IMR-90 (cell line): ENCODE data around the gene GALNT13. TPM values are rescaled to one million over a fixed set of nuclear protein-coding genes. Genes with fewer than 3 reads are reported as not detected.

Source experiments
- ATAC-seq: fragments of 200-7000 bp; cut with Tn5 transposase; 2 replicates; pipeline ENCODE4 v1.9.1; 2020; ENCODE audit warnings: low read depth, mild to moderate bottlenecking, moderate library complexity
- BruUV-seq: library from RNA; stranded (reverse); fragments of 400-500 nt; replicated peaks from 2 replicates; lab custom pipeline; 2021; lab: Mats Ljungman, UMichigan
- CTCF ChIA-PET: fragments of 300-600 bp; formaldehyde crosslinking; extraction: SDS; loops from one replicate; lab custom pipeline; 2021; ENCODE audit warnings: antibody characterized with exemption; lab: Yijun Ruan, JAX
- POLR2A ChIA-PET: fragments of 300-600 bp; sonication (Branson Sonifier 250); formaldehyde crosslinking; loops from one replicate; lab custom pipeline; 2022; ENCODE audit warnings: antibody characterized with exemption; ENCODE audit not compliant: unreplicated experiment; lab: Charles Lee
- DNase-seq: peaks from one replicate; pipeline ENCODE4 v3.0.0; 2013
- H2AFZ ChIP-seq: replicated peaks from 2 replicates; pipeline ENCODE3; 2013; ENCODE audit warnings: low read length, mild to moderate bottlenecking; ENCODE audit not compliant: poor library complexity
- H2AK5ac ChIP-seq: 2 replicates; pipeline ENCODE4 v1.6.1; 2013; ENCODE audit warnings: low read depth, low read length, inconsistent platforms
- H2AK9ac ChIP-seq: replicated peaks from 2 replicates; pipeline ENCODE3; 2013; ENCODE audit warnings: mild to moderate bottlenecking, low read depth, low read length, moderate library complexity; ENCODE audit not compliant: poor library complexity
- H2BK120ac ChIP-seq: 2 replicates; pipeline ENCODE4 v1.6.1; 2013; ENCODE audit warnings: low read depth, low read length, inconsistent platforms
- H2BK15ac ChIP-seq: 3 replicates; pipeline ENCODE4 v1.6.1; 2013; ENCODE audit warnings: low read depth, low read length, inconsistent platforms
- H2BK20ac ChIP-seq: 2 replicates; pipeline ENCODE4 v1.6.1; 2013; ENCODE audit warnings: low read depth, mild to moderate bottlenecking, inconsistent platforms, low read length, moderate library complexity
- H2BK5ac ChIP-seq: 2 replicates; pipeline ENCODE4 v1.6.1; 2013; ENCODE audit warnings: mild to moderate bottlenecking, low read depth, low read length, inconsistent platforms; ENCODE audit not compliant: poor library complexity, severe bottlenecking
- H3K14ac ChIP-seq: replicated peaks from 2 replicates; pipeline ENCODE4 v1.6.1; 2013; ENCODE audit warnings: low read depth, low read length, inconsistent platforms
- H3K18ac ChIP-seq: 2 replicates; pipeline ENCODE4 v1.6.1; 2013; ENCODE audit warnings: low read depth, low read length, control low read depth
- H3K23ac ChIP-seq: 2 replicates; pipeline ENCODE4 v1.6.1; 2013; ENCODE audit warnings: low read depth, low read length, inconsistent platforms
- H3K27ac ChIP-seq: 2 replicates; pipeline ENCODE4 v1.5.1; 2013; ENCODE audit warnings: mild to moderate bottlenecking, control low read depth, low read length; ENCODE audit not compliant: insufficient read depth
- H3K27me3 ChIP-seq: 2 replicates; pipeline ENCODE4 v1.6.1; 2013; ENCODE audit warnings: low read length; ENCODE audit not compliant: control insufficient read depth, insufficient read depth
- H3K36me3 ChIP-seq: 2 replicates; pipeline ENCODE4 v1.6.1; 2013; ENCODE audit warnings: low read length, mixed read lengths; ENCODE audit not compliant: control insufficient read depth, insufficient read depth
- H3K4ac ChIP-seq: 2 replicates; pipeline ENCODE4 v1.6.1; 2013; ENCODE audit warnings: low read depth, low read length, inconsistent platforms
- H3K4me1 ChIP-seq: 2 replicates; pipeline ENCODE4 v1.6.1; 2013; ENCODE audit warnings: low read length, mixed read lengths; ENCODE audit not compliant: control insufficient read depth, insufficient read depth
- H3K4me2 ChIP-seq: 2 replicates; pipeline ENCODE4 v1.6.1; 2013; ENCODE audit warnings: low read depth, mild to moderate bottlenecking, control low read depth, low read length, moderate library complexity
- H3K4me3 ChIP-seq: 2 replicates; pipeline ENCODE4 v1.5.1; 2013; ENCODE audit warnings: low read depth, mild to moderate bottlenecking, control low read depth, low read length, moderate library complexity; ENCODE audit not compliant: insufficient read depth
- H3K56ac ChIP-seq: 2 replicates; pipeline ENCODE4 v1.6.1; 2013; ENCODE audit warnings: low read length, inconsistent platforms; ENCODE audit not compliant: insufficient read depth; ENCODE audit errors: extremely low read depth
- H3K79me1 ChIP-seq, 2 experiments: 2 replicates each; pipeline ENCODE4 v1.6.1; 2013; ENCODE audit warnings: low read length in 2 of 2, inconsistent platforms in 1 of 2, low read depth in 1 of 2
- H3K9ac ChIP-seq: 2 replicates; pipeline ENCODE4 v1.6.1; 2013; ENCODE audit warnings: low read depth, low read length, control low read depth
- H3K9me1 ChIP-seq: 2 replicates; pipeline ENCODE4 v1.6.1; 2013; ENCODE audit warnings: low read length, inconsistent platforms; ENCODE audit not compliant: insufficient read depth
- H3K9me3 ChIP-seq: 2 replicates; pipeline ENCODE4 v1.6.1; 2013; ENCODE audit warnings: low read length; ENCODE audit not compliant: control insufficient read depth, insufficient read depth
- H4K20me1 ChIP-seq: 2 replicates; pipeline ENCODE4 v1.6.1; 2013; ENCODE audit warnings: low read length, inconsistent platforms; ENCODE audit not compliant: insufficient read depth
- H4K5ac ChIP-seq: 2 replicates; pipeline ENCODE4 v1.6.1; 2013; ENCODE audit warnings: mild to moderate bottlenecking, low read depth, low read length, control low read depth
- H4K8ac ChIP-seq, 2 experiments: 2 replicates each; pipeline ENCODE4 v1.6.1; 2013; ENCODE audit warnings: low read depth in 2 of 2, low read length in 2 of 2, control low read depth in 1 of 2, inconsistent platforms in 1 of 2
- H4K91ac ChIP-seq: 2 replicates; pipeline ENCODE4 v1.6.1; 2013; ENCODE audit warnings: low read depth, low read length, inconsistent platforms; ENCODE audit not compliant: insufficient read depth
- BHLHE40 ChIP-seq: fragments of 150-350 bp; IDR thresholded peaks from 2 replicates; pipeline ENCODE4 v1.6.1; 2016; ENCODE audit warnings: mild to moderate bottlenecking, low read depth, low read length
- CEBPB ChIP-seq: IDR thresholded peaks from 2 replicates; pipeline ENCODE4 v1.6.1; 2012; ENCODE audit warnings: low read depth, low read length, improper control_type of control experiment
- FOS ChIP-seq: fragments of 150-350 bp; IDR thresholded peaks from 2 replicates; pipeline ENCODE4 v1.6.1; 2016; ENCODE audit warnings: low read depth, low read length
- MAZ ChIP-seq: IDR thresholded peaks from 2 replicates; pipeline ENCODE4 v1.6.1; 2012; ENCODE audit warnings: low read depth, mild to moderate bottlenecking, low read length, improper control_type of control experiment, moderate library complexity, borderline replicate concordance
- RCOR1 ChIP-seq: IDR thresholded peaks from 2 replicates; pipeline ENCODE4 v1.6.1; 2012; ENCODE audit warnings: mild to moderate bottlenecking, low read length, improper control_type of control experiment; ENCODE audit not compliant: insufficient replicate concordance
- dilution Hi-C: fragments of 300-500 bp; cut with HindIII; formaldehyde crosslinking; loops from one replicate; pipeline ENCODE4 v1.14.3; 2018; ENCODE audit warnings: low sequenced_read_pairs; ENCODE audit not compliant: unreplicated experiment
- in situ Hi-C: fragments of 300-500 bp; cut with MboI; formaldehyde crosslinking; loops from 3 replicates; pipeline ENCODE4 v1.14.3; 2019; ENCODE audit warnings: low sequenced_read_pairs, inconsistent platforms, mixed read lengths
- intact Hi-C: fragments of 100-400 bp; cut with micrococcal nuclease; formaldehyde crosslinking; loops from 2 replicates; pipeline ENCODE4 v1.10.0; 2022
- polyA plus RNA-seq, 3 experiments: library from polyadenylated mRNA; depleted of rRNA; stranded (reverse); fragments of >200 nt; gene quantifications; 2 replicates each; pipeline ENCODE4 v1.2.3, GENCODE V29; 2012; ENCODE audit warnings: low replicate concordance in 1 of 3
- total RNA-seq: library from RNA; depleted of rRNA; stranded (reverse); fragments of >200 nt; gene quantifications from 2 replicates; pipeline ENCODE4 v1.2.3, GENCODE V29; 2012
- TF ChIP-seq, protein P1 (sequence below): conservative IDR thresholded peaks from 2 replicates; pipeline ENCODE4 v1.5.1; 2012; ENCODE audit warnings: mild to moderate bottlenecking, low read depth, low read length, improper control_type of control experiment
- TF ChIP-seq, protein P2 (sequence below): fragments of 150-350 bp; IDR thresholded peaks from 2 replicates; pipeline ENCODE4 v1.6.1; 2016; ENCODE audit warnings: low read depth, mild to moderate bottlenecking, low read length, moderate library complexity, borderline replicate concordance

GALNT13 gene
- total and polyA plus RNA-seq, 2 of the 4 experiments (the other 2 are of a cell fraction): 0.03 TPM; not detected in 1

DNA sequence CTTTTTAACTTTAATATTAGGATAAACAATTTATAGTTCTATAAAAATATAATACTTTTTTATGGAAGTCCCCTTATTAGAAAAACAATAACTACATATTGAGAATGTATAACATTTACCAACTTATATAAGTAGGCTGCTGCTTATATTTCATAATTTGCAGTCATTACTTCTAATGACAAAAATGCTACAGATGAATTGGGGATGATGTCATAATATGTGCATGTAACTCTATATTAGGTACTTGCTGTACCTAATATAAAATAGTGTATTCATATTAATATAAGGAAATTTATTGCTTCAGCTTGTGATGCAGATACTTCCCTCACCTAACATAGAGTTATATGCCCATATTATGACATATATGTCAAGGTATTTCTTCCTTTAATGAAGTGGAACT lies 100.7 kb downstream of the GALNT13 start:
- Histone ChIP-seq H4K8ac (no peak overlapping the region), H3K36me3 (no peaks in the 10 kb centered on the region), H2BK5ac (no peak overlapping the region), H2BK15ac (no peak overlapping the region), H3K4ac (no peak overlapping the region), H3K18ac (no peak overlapping the region), H3K27ac (no peak overlapping the region), H3K27me3 (no peaks in the 10 kb centered on the region), H2AK9ac (no peak overlapping the region), H2BK20ac (no peak overlapping the region), H3K4me2 (no peak overlapping the region), H2AK5ac (no peak overlapping the region), H3K14ac (no peak overlapping the region), H2AFZ (no peak overlapping the region), H4K20me1 (no peaks in the 10 kb centered on the region), H3K79me1 (no peaks in the 10 kb centered on the region), H3K9me3 (peaks cover 10% of the 10 kb centered on the region), H4K5ac (no peak overlapping the region), H3K4me1 (no peaks in the 10 kb centered on the region), H3K9ac (no peak overlapping the region), H3K9me1 (no peaks in the 10 kb centered on the region), H4K91ac (no peak overlapping the region), H3K4me3 (no peak overlapping the region), H3K23ac (no peak overlapping the region), H2BK120ac (no peak overlapping the region), H3K56ac (no peak overlapping the region)
- BruUV-seq: no TSS peak
- in situ Hi-C loops: no loop called here
- ChIA-PET POLR2A (no interaction called here), CTCF (no interaction called here)
- dilution Hi-C loops: no loop called here
- DNase-seq (no peak), ATAC-seq (no peak)
- no peak for TF ChIP-seq CEBPB
- TF ChIP-seq RCOR1: no peak
- no peak for TF ChIP-seq MAZ
- TF ChIP-seq BHLHE40: no peak
- no peak for TF ChIP-seq FOS
- TF ChIP-seq, protein P1, sequence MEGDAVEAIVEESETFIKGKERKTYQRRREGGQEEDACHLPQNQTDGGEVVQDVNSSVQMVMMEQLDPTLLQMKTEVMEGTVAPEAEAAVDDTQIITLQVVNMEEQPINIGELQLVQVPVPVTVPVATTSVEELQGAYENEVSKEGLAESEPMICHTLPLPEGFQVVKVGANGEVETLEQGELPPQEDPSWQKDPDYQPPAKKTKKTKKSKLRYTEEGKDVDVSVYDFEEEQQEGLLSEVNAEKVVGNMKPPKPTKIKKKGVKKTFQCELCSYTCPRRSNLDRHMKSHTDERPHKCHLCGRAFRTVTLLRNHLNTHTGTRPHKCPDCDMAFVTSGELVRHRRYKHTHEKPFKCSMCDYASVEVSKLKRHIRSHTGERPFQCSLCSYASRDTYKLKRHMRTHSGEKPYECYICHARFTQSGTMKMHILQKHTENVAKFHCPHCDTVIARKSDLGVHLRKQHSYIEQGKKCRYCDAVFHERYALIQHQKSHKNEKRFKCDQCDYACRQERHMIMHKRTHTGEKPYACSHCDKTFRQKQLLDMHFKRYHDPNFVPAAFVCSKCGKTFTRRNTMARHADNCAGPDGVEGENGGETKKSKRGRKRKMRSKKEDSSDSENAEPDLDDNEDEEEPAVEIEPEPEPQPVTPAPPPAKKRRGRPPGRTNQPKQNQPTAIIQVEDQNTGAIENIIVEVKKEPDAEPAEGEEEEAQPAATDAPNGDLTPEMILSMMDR: no peak
- TF ChIP-seq, protein P2, sequence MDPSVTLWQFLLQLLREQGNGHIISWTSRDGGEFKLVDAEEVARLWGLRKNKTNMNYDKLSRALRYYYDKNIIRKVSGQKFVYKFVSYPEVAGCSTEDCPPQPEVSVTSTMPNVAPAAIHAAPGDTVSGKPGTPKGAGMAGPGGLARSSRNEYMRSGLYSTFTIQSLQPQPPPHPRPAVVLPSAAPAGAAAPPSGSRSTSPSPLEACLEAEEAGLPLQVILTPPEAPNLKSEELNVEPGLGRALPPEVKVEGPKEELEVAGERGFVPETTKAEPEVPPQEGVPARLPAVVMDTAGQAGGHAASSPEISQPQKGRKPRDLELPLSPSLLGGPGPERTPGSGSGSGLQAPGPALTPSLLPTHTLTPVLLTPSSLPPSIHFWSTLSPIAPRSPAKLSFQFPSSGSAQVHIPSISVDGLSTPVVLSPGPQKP: no peak
- intact Hi-C loops: no loop called here
